ENCODE measurements around the gene AIP. TPM values are rescaled to one million over a fixed set of nuclear protein-coding genes. Genes with fewer than 3 reads are reported as not detected.

Gene AIP
- total and polyA plus RNA-seq, 9 of the 15 experiments (the other 6 are each of a cell fraction or from before 2014, with no cell fraction given) = 5.2 to 92.5 (median 52.7) TPM

DNA sequence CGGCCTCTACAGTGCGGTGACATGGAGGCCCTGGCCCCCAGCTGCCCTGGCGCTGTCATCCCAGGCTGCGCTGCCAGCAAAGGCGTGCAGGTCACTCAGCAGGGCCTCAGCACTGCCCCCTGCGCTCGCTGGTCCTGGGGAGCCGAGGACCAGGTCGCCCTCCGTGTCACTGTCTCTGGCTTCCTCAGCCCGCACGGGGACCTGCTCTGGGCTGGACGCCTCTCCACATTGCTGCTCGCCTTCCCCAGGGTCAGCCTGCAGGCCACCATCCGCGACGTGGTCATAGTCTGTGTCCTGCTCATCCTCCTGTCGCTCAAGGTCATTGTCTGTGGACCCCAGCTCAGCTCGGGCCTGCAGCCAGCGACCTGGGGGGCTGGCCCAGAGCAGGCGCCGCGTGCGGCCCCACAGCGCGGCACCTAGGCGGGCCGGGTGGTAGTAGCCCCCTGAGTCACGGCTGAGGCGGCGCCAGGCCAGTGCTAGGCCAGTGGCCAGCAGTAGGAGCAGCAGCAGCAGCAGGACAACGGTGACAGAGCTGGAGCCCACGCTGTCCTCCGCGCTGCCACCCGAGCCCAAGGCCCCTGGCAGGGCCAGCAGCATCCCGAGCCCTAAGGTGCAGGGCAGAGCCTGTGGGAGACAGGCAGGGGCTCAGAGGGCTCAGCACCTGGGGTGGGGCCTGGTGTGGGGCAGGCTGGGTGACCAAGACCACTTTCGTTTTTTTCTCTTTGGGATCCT lies 46.9 kb upstream of the AIP start:
- Histone ChIP-seq H3K79me2 (ENCODE audit: control insufficient read depth, insufficient read depth, low read length) (no peaks in the 10 kb centered on the region; the same call in 2 of the 3 replicates), H4K20me1 (replicated peaks; ENCODE audit: control insufficient read depth, insufficient read depth, low read length) (no peaks in the 10 kb centered on the region), H3K27ac (ENCODE audit: extremely low read depth, low read depth, low read length) (peak overlapping the region; percentile 86), H3K4me2 (ENCODE audit: insufficient read depth, low read length) (no peak overlapping the region; the same call in 1 of the 2 replicates), H3K9me3 (replicated peaks; ENCODE audit: control insufficient read depth, insufficient read depth, low read depth, low read length) (no peaks in the 10 kb centered on the region), H3K27me3 (ENCODE audit: control insufficient read depth in 2 of 2, insufficient read depth in 2 of 2, low read length in 2 of 2) (no peaks in the 10 kb centered on the region), H3K4me3 (no peak overlapping the region), H3K9me1 (ENCODE audit: control insufficient read depth, insufficient read depth, low read length) (peaks cover 4% of the 10 kb centered on the region), H3K9ac (ENCODE audit: insufficient read depth in 1 of 2, low read depth in 2 of 2, low read length in 2 of 2) (peak overlapping the region; percentile 53 to 87; a peak in 3 of 4 replicates), H2AFZ (ENCODE audit: low read depth, low read length) (no peak overlapping the region), H3K4me1 (replicated peaks in 1 of 2; ENCODE audit: control insufficient read depth in 2 of 2, insufficient read depth in 2 of 2, low read length in 2 of 2) (peaks cover 16 to 80% of the 10 kb centered on the region in 2 experiments), H3K36me3 (ENCODE audit: control insufficient read depth, insufficient read depth, low read length) (peaks cover 88% of the 10 kb centered on the region; the same call in 2 of the 3 replicates)
- DNase-seq (ENCODE audit: extremely low read depth in 1 of 4, low spot score in 3 of 4) = no peak
- no peak; the same call in 1 of the 3 replicates for ATAC-seq
- ChIA-PET CTCF (ENCODE audit: low intra/inter-chr PET ratio) (no interaction called here), POLR2A (interaction anchor here (0.7 to 1.4 kb wide), 3 partner anchors 11 to 126 kb away, joined by 3 to 4 read pairs (median 4); no protein-coding TSS in a partner anchor)
- BruUV-seq (replicated peaks) = no TSS peak
- intact Hi-C loops (cut with micrococcal nuclease) (no loop called here), in situ Hi-C loops (cut with MboI) (no loop called here)
- FAIRE-seq = no peak
- WGBS (ENCODE audit: insufficient coverage, low coverage, missing lambda C conversion rate) = 91% methylated on average over 21 of the region's 38 CpGs
- TF ChIP-seq, protein P1, sequence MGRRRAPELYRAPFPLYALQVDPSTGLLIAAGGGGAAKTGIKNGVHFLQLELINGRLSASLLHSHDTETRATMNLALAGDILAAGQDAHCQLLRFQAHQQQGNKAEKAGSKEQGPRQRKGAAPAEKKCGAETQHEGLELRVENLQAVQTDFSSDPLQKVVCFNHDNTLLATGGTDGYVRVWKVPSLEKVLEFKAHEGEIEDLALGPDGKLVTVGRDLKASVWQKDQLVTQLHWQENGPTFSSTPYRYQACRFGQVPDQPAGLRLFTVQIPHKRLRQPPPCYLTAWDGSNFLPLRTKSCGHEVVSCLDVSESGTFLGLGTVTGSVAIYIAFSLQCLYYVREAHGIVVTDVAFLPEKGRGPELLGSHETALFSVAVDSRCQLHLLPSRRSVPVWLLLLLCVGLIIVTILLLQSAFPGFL (CRISPR knock-in tag; IDR thresholded peaks at IDR 0.05) = no peak
- TF ChIP-seq FOXP1 (CRISPR knock-in tag; IDR thresholded peaks at IDR 0.05) (0 out of 2 replicates have a peak, but pooled peaks have one; percentile 49), ZNF282 (CRISPR knock-in tag; IDR thresholded peaks at IDR 0.05) (peak; percentile 30; the same call in 1 of the 2 replicates), TRIM24 (IDR thresholded peaks at IDR 0.05) (no peak), ZFX (CRISPR knock-in tag; IDR thresholded peaks at IDR 0.05) (peak; percentile 23; the same call in 1 of the 2 replicates), TEAD1 (CRISPR knock-in tag; IDR thresholded peaks at IDR 0.05) (peak in 1 of 2 experiments; percentile 39; a peak in 1 of 4 replicates), CCNT2 (IDR thresholded peaks at IDR 0.05; ENCODE audit: borderline replicate concordance, extremely low read depth, insufficient read length, low read depth, low read length) (peak; percentile 13), RBFOX2 (IDR thresholded peaks at IDR 0.05; ENCODE audit: low read depth, low read length) (peak; percentile 58), POLR2G (IDR thresholded peaks at IDR 0.05; ENCODE audit: low read depth, low read length) (peak; percentile 67), POLR2A (conservative IDR thresholded peaks at IDR 0.05) (0 out of 2 replicates have a peak, but pooled peaks have one; percentile 7), ZNF589 (CRISPR knock-in tag; IDR thresholded peaks at IDR 0.05; ENCODE audit: low read depth) (0 out of 2 replicates have a peak, but pooled peaks have one; percentile 1), ZC3H4 (CRISPR knock-in tag; IDR thresholded peaks at IDR 0.05; ENCODE audit: borderline replicate concordance) (peak; percentile 44; the same call in 1 of the 2 replicates), IRF2 (CRISPR knock-in tag; IDR thresholded peaks at IDR 0.05) (0 out of 2 replicates have a peak, but pooled peaks have one; percentile 24)
- TF ChIP-seq, protein P2, sequence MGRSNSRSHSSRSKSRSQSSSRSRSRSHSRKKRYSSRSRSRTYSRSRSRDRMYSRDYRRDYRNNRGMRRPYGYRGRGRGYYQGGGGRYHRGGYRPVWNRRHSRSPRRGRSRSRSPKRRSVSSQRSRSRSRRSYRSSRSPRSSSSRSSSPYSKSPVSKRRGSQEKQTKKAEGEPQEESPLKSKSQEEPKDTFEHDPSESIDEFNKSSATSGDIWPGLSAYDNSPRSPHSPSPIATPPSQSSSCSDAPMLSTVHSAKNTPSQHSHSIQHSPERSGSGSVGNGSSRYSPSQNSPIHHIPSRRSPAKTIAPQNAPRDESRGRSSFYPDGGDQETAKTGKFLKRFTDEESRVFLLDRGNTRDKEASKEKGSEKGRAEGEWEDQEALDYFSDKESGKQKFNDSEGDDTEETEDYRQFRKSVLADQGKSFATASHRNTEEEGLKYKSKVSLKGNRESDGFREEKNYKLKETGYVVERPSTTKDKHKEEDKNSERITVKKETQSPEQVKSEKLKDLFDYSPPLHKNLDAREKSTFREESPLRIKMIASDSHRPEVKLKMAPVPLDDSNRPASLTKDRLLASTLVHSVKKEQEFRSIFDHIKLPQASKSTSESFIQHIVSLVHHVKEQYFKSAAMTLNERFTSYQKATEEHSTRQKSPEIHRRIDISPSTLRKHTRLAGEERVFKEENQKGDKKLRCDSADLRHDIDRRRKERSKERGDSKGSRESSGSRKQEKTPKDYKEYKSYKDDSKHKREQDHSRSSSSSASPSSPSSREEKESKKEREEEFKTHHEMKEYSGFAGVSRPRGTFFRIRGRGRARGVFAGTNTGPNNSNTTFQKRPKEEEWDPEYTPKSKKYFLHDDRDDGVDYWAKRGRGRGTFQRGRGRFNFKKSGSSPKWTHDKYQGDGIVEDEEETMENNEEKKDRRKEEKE (IDR thresholded peaks at IDR 0.05; ENCODE audit: borderline replicate concordance in 1 of 2, control insufficient read depth in 1 of 2, low read depth in 2 of 2, low read length in 1 of 2) = no peak
- TF ChIP-seq, protein P3, sequence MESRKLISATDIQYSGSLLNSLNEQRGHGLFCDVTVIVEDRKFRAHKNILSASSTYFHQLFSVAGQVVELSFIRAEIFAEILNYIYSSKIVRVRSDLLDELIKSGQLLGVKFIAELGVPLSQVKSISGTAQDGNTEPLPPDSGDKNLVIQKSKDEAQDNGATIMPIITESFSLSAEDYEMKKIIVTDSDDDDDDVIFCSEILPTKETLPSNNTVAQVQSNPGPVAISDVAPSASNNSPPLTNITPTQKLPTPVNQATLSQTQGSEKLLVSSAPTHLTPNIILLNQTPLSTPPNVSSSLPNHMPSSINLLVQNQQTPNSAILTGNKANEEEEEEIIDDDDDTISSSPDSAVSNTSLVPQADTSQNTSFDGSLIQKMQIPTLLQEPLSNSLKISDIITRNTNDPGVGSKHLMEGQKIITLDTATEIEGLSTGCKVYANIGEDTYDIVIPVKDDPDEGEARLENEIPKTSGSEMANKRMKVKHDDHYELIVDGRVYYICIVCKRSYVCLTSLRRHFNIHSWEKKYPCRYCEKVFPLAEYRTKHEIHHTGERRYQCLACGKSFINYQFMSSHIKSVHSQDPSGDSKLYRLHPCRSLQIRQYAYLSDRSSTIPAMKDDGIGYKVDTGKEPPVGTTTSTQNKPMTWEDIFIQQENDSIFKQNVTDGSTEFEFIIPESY (CRISPR knock-in tag; IDR thresholded peaks at IDR 0.05) = peak; percentile 78

All from K562 (cell line).